ENCODE data around the gene MSL1. TPM values are rescaled to one million over a fixed set of nuclear protein-coding genes. Genes with fewer than 3 reads are reported as not detected.
A peak's percentile ranks its signal among the peaks of the same experiment; 100 is the strongest.

Gene MSL1
- total and polyA plus RNA-seq, 2 of the 4 experiments (the other 2 are of a cell fraction) = 28.3 to 48.4 TPM

DNA sequence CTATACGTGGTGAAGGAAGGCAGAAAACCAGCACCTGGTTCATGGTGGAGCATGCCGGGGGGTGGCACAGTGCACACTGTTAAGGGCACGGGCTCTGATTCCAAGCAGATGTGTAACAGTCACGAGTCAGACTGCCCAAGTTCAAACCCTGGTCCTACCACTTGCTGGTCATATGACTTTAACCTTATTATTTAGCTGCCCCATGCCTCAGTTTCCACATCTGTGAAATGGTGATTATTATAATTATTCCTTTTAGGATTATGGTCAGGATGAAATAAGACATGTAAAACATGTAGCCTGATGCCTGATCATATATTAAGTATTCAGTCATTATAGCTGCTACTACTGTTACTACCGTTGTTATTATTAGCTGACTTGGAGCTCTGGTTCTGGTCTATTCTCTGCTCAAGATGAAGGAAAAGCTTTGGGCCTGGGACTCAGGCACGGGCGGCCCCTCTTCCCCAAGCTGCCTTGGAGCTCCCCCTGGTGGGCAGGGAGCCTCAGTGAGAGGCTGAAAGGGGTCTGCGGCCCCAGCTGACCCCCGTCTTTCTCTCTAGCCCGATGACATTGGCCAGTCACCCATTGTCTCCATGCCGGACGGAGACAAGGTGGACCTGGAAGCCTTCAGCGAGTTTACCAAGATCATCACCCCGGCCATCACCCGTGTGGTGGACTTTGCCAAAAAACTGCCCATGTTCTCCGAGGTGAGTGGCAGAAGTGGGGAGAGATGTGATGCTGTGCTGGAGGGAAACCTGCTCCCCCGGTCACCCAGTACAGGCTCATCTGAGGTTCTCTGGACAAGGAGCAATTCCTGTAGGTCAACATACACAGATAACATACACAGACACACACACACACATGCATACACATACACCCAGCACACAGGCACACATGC is 35.4 kb upstream of the MSL1 start:
- no peak overlapping the region for H3K4me3 ChIP-seq (ENCODE audit: insufficient read depth, low read depth, low read length)
- POLR2A ChIA-PET (ENCODE audit: unreplicated experiment) = interaction anchor here (0.5 kb wide), 1 partner anchor 21 kb away, joined by 6 read pairs; no protein-coding TSS in a partner anchor
- in situ Hi-C loops (cut with MboI; ENCODE audit: low sequenced_read_pairs) = no loop called here

More for the DNA sequence above, 35.4 kb upstream of the MSL1 start:
- H3K27me3 ChIP-seq (ENCODE audit: control insufficient read depth, insufficient read depth, low read length) = no peaks in the 10 kb centered on the region
- H2BK15ac ChIP-seq (ENCODE audit: low read depth, low read length) = no peak overlapping the region
- no peak overlapping the region for H3K9ac ChIP-seq (ENCODE audit: low read depth, low read length)
- H4K20me1 ChIP-seq (ENCODE audit: insufficient read depth, low read length) = peaks cover 3% of the 10 kb centered on the region; the same call in 1 of the 2 replicates
- no peaks in the 10 kb centered on the region; the same call in 1 of the 2 replicates for H3K4me1 ChIP-seq (ENCODE audit: control insufficient read depth, insufficient read depth, low read length)
- ATAC-seq (ENCODE audit: low read depth) (peak; percentile 83), DNase-seq (no peak)
- peak overlapping the region; percentile 88 for H2BK5ac ChIP-seq (ENCODE audit: low read depth, low read length, poor library complexity, severe bottlenecking)
- no peak overlapping the region for H3K18ac ChIP-seq (ENCODE audit: low read depth, low read length)
- H2AK9ac ChIP-seq (replicated peaks; ENCODE audit: low read depth, low read length, poor library complexity) = no peak overlapping the region
- no peak overlapping the region for H3K4ac ChIP-seq (ENCODE audit: low read depth, low read length)
- no TSS peak for BruUV-seq (replicated peaks)
- TF ChIP-seq BHLHE40 (IDR thresholded peaks at IDR 0.05; ENCODE audit: low read depth, low read length) = no peak; the same call in 1 of the 2 replicates
- TF ChIP-seq RAD21 (IDR thresholded peaks at IDR 0.05; ENCODE audit: low read length) = peak; percentile 80
- no peak for TF ChIP-seq RCOR1 (IDR thresholded peaks at IDR 0.05; ENCODE audit: insufficient replicate concordance, low read length)
- TF ChIP-seq, protein P1, sequence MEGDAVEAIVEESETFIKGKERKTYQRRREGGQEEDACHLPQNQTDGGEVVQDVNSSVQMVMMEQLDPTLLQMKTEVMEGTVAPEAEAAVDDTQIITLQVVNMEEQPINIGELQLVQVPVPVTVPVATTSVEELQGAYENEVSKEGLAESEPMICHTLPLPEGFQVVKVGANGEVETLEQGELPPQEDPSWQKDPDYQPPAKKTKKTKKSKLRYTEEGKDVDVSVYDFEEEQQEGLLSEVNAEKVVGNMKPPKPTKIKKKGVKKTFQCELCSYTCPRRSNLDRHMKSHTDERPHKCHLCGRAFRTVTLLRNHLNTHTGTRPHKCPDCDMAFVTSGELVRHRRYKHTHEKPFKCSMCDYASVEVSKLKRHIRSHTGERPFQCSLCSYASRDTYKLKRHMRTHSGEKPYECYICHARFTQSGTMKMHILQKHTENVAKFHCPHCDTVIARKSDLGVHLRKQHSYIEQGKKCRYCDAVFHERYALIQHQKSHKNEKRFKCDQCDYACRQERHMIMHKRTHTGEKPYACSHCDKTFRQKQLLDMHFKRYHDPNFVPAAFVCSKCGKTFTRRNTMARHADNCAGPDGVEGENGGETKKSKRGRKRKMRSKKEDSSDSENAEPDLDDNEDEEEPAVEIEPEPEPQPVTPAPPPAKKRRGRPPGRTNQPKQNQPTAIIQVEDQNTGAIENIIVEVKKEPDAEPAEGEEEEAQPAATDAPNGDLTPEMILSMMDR (conservative IDR thresholded peaks at IDR 0.05; ENCODE audit: low read depth, low read length) = peak; percentile 68
- peak; percentile 84 for TF ChIP-seq SMC3 (IDR thresholded peaks at IDR 0.05; ENCODE audit: low read depth, low read length)
- no peak overlapping the region for H3K4me2 ChIP-seq (ENCODE audit: low read depth, low read length)
- H2AK5ac ChIP-seq (ENCODE audit: low read depth, low read length) = peak overlapping the region; percentile 57
- H2AFZ ChIP-seq (replicated peaks; ENCODE audit: low read length, poor library complexity) = no peak overlapping the region
- no peak overlapping the region for H3K14ac ChIP-seq (replicated peaks; ENCODE audit: low read depth, low read length)
- no peak overlapping the region for H3K23ac ChIP-seq (ENCODE audit: low read depth, low read length)
- H3K9me1 ChIP-seq (ENCODE audit: insufficient read depth, low read length) = no peaks in the 10 kb centered on the region
- H2BK120ac ChIP-seq (ENCODE audit: low read depth, low read length) = no peak overlapping the region
- no peak overlapping the region for H4K8ac ChIP-seq (ENCODE audit: low read depth in 2 of 2, low read length in 2 of 2)
- no peaks in the 10 kb centered on the region for H3K9me3 ChIP-seq (ENCODE audit: control insufficient read depth, insufficient read depth, low read length)
- no peak overlapping the region for H3K27ac ChIP-seq (ENCODE audit: insufficient read depth, low read length)
- H4K5ac ChIP-seq (ENCODE audit: low read depth, low read length) = no peak overlapping the region
- WGBS, 2 experiments (ENCODE audit: extremely low coverage in 2 of 2, insufficient read length in 1 of 2) = 53% methylated on average over 5 of the region's 17 CpGs; no CpG with 5 or more reads in 1 of the 2 experiments
- H3K56ac ChIP-seq (ENCODE audit: extremely low read depth, insufficient read depth, low read length) = no peak overlapping the region
- dilution Hi-C loops (cut with HindIII; ENCODE audit: low sequenced_read_pairs, unreplicated experiment) = no loop called here
- H2BK20ac ChIP-seq (ENCODE audit: low read depth, low read length) = no peak overlapping the region
- H4K91ac ChIP-seq (ENCODE audit: insufficient read depth, low read depth, low read length) = no peak overlapping the region
- intact Hi-C loops (cut with micrococcal nuclease) = loop anchor here (1.0 to 2.0 kb wide), 2 partner anchors 24 to 73 kb away; partner anchors contain the start of gene THRA
- H3K79me1 ChIP-seq (ENCODE audit: low read depth in 1 of 2, low read length in 2 of 2) = no peaks in the 10 kb centered on the region; a peak in 1 of 4 replicates
- CTCF ChIA-PET = interaction anchor here (0.5 to 1.6 kb wide), 14 partner anchors 11 to 77 kb away, joined by 3 to 12 read pairs (median 4); partner anchors contain the start of genes CSF3 and THRA
- H3K36me3 ChIP-seq (ENCODE audit: control insufficient read depth, insufficient read depth, low read length) = peaks cover 60% of the 10 kb centered on the region
